Activated CD8-positive, alpha-beta memory T cell treated with anti-CD3 and anti-CD28 coated beads for 48 hours (primary cell): Measurements from ENCODE around the gene KIF22.

Experiments used
- DNase-seq, 3 experiments: peaks; one replicate each; pipeline ENCODE4 v3.0.0-alpha.2; 2020; ENCODE audit warnings: low read depth in 2 of 3, low spot score in 2 of 3

Gene KIF22

GRCh38 chr16:29836623-29837022 lies 46.1 kb downstream of the KIF22 start:
- no peak for DNase-seq

GRCh38 chr16:29837841-29838240 lies 47.3 kb downstream of the KIF22 start:
- DNase-seq, result no peak

- DNase-seq, result no peak
These were observed 49.3 kb downstream of the KIF22 start for GRCh38 chr16:29839822-29840221.

GRCh38 chr16:29840240-29840639 lies 49.7 kb downstream of the KIF22 start:
- no peak for DNase-seq

DNA sequence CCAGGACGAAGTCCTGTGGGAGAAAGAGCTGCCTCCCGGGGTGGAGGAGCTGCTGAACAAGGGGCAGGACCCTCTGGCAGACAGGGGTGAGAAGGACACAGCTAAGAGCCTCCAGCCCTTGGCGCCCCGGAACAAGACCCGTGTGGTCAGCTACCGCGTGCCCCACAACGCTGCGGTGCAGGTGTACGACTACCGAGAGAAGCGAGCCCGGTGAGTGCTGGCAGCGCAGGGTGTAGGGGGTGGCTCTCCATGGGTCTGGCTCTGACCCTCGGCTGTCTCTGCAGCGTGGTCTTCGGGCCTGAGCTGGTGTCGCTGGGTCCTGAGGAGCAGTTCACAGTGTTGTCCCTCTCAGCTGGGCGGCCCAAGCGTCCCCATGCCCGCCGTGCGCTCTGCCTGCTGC lies 51.1 kb downstream of the KIF22 start:
- DNase-seq, result no peak

- no peak for DNase-seq
These were observed 52.3 kb downstream of the KIF22 start for GRCh38 chr16:29842732-29843346.

DNA sequence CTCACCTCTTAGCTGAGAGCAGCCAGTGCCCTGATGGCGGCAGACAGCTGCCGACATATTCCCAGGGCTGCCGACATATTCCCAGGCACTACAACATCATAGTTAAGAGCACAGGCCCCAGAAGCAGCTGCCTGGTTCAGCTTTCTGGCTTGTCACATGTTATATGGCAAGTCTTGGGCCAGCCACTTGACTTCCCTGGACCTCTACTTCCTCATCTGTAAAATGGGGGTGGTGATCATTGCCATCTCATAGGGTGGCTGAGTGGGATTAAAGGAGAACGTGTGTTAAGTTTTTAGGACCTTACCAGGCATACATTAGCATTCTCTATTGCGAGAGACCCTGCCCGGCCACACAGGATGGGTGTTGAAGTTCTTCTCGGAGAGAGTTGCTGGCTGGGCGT lies 53.4 kb downstream of the KIF22 start:
- DNase-seq, result no peak

DNA sequence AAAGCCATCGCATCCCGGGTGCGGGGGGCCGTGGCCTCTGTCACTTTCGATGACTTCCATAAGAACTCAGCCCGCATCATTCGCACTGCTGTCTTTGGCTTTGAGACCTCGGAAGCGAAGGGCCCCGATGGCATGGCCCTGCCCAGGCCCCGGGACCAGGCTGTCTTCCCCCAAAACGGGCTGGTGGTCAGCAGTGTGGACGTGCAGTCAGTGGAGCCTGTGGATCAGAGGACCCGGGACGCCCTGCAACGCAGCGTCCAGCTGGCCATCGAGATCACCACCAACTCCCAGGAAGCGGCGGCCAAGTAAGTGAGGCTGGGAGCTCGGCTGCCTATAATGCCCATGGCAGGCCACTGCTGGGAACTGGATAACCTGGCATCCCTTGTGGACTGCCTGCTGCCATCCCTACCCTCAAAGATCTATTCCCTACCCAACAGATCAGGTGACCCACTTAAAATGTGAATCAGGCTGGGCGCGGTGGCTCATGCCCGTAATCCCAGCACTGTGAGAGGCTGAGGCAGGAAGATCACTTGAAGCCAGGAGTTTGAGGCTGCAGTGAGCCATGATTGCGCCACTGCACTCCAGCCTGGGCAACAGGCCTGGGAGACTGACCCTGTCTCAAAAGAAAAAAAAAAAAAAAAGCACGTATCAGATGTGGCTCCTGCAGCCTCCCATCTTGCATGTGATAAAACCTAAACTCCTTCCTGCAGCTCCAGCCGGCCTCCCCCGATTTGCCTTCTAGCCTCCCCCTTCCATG lies 54.2 kb downstream of the KIF22 start:
- no peak for DNase-seq

GRCh38 chr16:29845656-29846055 lies 55.1 kb downstream of the KIF22 start:
- no peak for DNase-seq

DNA sequence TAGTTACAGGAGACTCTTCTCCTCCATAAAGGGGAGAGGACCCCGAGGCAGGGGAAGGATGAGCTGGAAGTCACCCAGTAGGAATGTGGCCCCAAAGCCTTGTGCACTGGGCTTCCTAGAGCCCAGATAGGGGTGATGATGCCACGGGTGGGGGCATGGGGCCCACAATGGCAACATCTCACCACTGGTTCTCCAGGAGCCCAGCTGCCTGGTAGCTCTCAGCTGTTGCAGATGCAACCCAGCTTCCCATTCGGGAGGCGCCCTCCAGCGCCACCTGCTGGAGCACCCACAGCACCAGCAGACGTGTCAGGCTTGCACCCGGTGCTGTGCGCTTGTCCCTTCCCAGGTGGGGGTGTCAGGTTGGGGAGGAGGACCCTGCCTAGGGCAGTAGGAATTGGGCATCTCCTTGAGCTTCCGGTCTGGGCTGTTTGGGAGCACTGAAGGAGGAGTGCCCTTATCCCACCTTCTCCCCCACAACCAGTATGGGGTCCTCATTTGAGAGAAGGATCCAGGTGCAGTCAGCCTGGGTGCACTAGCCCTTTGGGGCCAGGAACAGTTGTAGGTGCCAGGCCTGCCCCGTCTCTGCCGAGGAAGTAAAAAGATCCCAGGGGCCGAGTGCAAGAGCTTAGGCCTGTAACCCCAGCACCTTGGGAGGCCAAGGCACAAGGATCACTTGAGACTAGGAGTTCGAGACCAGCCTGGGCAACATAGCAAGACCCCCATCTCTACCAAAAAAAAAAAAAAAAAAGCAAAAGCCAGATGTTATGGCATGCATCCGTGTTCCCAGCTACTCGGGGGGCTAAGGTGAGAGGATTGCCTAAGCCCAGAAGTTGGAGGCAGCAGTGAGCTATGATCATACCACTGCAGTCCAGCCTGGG lies 58.1 kb downstream of the KIF22 start:
- DNase-seq, result peak; percentile 54 to 79 (median 78)

GRCh38 chr16:29849505-29849904 lies 59.0 kb downstream of the KIF22 start:
- no peak for DNase-seq

GRCh38 chr16:29850998-29851397 lies 60.4 kb downstream of the KIF22 start:
- DNase-seq, result no peak

DNA sequence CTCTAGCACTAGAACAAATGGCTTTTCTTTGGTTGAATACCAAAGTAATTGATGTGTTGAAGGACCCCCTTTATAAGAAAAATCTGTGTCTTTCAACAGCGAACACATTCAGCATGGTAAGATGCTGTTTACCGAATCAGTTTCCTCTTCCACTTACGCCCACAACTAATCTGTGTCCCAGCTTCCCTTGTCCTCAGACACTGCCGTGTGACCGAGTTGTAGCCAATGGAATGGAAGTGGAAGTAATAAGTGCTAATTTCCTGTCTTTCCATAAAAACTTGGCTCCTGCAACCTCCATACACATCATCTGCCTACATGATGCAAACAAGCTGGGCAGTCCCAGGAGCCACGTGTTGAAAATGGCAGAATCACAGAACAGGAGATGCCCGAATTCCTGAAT lies 62.1 kb downstream of the KIF22 start:
- no peak for DNase-seq

DNA sequence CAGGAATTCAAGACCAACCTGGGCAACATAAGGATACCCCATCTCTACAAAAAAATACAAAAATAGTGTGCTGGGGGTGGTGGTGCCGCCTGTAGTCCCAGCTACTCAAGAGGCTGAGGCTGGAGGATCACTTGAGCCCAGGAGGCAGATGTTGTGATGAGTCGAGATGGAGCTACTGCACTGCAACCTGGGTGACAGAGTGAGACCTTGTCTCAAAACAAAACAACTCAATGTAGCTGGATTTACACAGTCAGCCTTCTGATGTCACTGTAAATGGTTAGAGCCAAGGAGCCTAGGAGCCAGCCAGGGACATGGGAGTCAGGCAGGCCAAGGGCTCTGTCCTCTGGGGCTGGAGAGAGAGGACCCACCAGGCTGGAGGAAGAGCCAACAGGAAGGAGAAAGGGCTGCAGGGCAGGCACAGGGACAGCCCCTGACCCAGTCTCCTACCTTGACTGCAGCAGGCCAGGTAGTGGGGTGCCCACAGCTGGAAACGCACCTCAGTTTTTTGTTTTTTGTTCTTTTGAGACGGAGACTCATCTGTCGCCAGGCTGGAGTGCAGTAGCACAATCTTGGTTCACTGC lies 64.1 kb downstream of the KIF22 start:
- DNase-seq, result no peak
